LNCaP clone FGC (cell line): ENCODE measurements around the gene PSIP1.

ENCODE experiments used
- DNase-seq: peaks from one replicate; pipeline ENCODE4 v3.0.0-alpha.2; 2011; ENCODE audit warnings: low read depth
- H3K4me3 ChIP-seq: 2 replicates; pipeline ENCODE4 v1.5.1; 2011; ENCODE audit warnings: mild to moderate bottlenecking, low read depth, low read length, control low read depth
- TF ChIP-seq, protein P1 (sequence below): IDR thresholded peaks from 2 replicates; pipeline ENCODE4 v1.5.1; 2012; ENCODE audit warnings: mild to moderate bottlenecking; ENCODE audit not compliant: control insufficient read depth, insufficient read depth; ENCODE audit errors: extremely low read depth

Gene PSIP1

DNA sequence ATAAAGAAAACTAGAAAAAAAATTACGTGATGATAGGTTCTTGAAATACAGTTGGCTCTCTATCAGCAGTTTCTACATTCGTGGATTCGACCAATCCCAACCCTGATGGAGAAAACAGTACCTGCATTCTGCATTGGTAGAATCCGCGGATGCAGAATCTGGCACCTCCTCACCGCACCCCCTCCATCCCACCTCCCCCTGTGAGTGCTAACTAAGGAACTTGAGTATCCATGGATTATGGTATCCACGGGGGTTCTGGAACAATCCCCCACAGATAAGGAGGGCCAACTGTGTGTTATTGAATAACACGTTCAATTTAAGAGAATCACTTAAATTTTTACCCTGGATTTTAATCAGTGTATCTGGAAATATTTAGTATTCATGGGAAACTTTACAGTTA, 10.5 kb upstream of the PSIP1 start:
- no peak overlapping the region for H3K4me3 ChIP-seq
- no peak for DNase-seq
- TF ChIP-seq, protein P1, sequence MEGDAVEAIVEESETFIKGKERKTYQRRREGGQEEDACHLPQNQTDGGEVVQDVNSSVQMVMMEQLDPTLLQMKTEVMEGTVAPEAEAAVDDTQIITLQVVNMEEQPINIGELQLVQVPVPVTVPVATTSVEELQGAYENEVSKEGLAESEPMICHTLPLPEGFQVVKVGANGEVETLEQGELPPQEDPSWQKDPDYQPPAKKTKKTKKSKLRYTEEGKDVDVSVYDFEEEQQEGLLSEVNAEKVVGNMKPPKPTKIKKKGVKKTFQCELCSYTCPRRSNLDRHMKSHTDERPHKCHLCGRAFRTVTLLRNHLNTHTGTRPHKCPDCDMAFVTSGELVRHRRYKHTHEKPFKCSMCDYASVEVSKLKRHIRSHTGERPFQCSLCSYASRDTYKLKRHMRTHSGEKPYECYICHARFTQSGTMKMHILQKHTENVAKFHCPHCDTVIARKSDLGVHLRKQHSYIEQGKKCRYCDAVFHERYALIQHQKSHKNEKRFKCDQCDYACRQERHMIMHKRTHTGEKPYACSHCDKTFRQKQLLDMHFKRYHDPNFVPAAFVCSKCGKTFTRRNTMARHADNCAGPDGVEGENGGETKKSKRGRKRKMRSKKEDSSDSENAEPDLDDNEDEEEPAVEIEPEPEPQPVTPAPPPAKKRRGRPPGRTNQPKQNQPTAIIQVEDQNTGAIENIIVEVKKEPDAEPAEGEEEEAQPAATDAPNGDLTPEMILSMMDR = no peak

DNA sequence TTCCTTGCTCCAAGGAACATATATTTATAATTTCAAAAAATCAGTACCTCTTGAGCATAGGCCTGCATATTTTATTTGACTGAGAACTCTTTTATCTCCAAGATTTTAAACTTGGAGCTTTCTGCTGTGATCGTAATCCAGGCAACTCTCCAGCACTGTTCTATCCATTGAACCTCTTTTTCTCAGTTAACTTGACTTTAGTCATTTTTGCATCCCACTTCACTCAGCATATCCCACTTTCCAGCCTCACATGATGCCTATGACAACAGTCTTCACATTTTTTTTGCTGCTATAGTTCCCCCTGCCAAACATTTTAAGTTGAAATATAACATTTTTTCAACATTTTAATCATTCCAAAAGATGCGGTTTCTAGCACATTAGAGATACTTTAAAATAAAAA, 9.1 kb upstream of the PSIP1 start:
- no peak for DNase-seq
- TF ChIP-seq, protein P1 = no peak
- H3K4me3 ChIP-seq = no peak overlapping the region

DNA sequence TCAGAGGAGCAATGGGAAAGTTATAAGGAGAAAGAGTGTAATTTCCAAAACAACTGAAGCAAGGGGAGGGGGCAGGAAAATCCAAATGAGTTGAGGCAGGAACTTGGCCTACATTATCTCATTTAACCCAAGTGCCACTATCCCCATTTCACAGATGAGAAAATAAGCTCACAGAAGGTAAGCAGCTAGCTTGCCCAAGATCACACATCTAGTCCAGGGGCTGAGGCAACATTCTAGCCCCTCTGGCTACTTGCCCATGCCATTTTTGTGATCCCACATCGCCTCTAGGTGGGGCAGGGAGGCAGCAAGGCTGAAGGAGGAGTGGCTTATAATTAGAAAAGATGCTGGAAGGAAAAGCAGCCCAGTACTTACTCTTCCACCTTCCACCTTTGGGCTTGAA, 2.6 kb upstream of the PSIP1 start:
- no peak for DNase-seq
- H3K4me3 ChIP-seq = no peak overlapping the region
- TF ChIP-seq, protein P1 = peak; percentile 25

GRCh38 chr9:15512889-15513288, 2.1 kb upstream of the PSIP1 start:
- DNase-seq = no peak
- TF ChIP-seq, protein P1 = no peak
- H3K4me3 ChIP-seq = no peak overlapping the region

DNA sequence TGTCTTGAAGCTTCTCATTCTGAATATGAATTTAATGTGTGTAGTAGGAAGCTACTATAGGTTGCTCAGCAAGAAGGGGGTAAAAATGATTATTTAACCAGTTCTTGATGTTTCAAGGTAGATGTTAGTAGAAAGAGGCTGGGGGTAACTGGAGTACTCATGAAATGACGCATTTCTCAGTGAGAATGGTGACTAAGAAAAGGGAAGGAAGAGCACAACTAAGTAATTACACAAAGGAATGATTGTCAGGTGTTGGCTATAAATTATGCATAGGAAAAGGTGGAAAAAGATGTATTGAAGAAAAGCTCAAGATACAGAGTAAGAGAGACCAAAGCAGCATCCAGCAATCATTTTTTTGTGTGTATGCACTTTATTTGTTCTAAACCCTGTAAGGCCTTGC, 1.4 kb upstream of the PSIP1 start:
- TF ChIP-seq, protein P1 = no peak
- no peak overlapping the region for H3K4me3 ChIP-seq
- no peak for DNase-seq

DNA sequence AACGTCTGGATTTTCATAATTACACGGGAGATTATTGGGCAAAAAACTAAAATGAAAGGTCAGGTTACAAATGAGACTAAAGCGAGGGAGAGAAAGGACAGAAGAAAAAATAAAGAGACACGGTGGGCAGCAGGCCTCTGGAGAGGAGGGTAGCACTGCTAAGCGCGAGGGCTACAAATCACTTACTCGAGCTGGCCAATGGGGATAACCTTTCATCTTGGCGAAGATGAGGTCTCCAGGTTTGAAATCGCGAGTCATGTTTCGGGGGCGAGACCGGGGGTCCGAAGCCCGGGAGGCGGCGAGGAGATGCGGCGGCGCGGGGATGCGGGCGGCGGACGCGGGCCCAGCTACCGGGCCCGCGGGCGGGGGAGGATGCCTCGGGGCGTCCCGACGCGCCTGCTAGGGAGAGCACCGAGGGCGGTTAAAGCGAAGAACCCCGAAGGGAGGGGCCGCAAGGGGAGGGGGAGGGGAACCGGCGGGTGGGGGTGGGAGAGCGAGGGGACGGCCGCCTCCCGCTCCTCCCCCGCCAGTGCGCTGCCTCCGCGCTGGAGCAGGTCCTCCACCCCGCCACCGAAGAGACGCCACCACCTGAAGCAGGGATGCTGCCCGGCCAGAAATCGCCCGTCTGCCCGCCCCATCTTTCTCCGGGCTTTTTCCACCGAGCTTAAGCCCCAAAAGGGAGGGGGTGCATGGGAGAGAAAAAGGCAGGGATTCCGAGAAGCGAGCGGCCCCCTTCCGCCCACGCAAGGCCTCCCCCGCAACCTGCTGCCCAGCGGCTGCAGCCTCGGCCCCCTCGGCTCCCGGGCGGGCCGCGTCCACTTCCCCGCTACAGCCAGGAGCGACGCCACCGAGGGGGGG, 610 bp downstream of the PSIP1 start:
- no peak for DNase-seq
- peak overlapping the region; percentile 86 for H3K4me3 ChIP-seq
- TF ChIP-seq, protein P1 = no peak

- H3K4me3 ChIP-seq = no peak overlapping the region
- DNase-seq = no peak
- TF ChIP-seq, protein P1 = no peak
Observed at GRCh38 chr9:15505921-15506320, 4.8 kb downstream of the PSIP1 start.
